Measurements from ENCODE around the gene TMEM117.

The TMEM117 gene

DNA sequence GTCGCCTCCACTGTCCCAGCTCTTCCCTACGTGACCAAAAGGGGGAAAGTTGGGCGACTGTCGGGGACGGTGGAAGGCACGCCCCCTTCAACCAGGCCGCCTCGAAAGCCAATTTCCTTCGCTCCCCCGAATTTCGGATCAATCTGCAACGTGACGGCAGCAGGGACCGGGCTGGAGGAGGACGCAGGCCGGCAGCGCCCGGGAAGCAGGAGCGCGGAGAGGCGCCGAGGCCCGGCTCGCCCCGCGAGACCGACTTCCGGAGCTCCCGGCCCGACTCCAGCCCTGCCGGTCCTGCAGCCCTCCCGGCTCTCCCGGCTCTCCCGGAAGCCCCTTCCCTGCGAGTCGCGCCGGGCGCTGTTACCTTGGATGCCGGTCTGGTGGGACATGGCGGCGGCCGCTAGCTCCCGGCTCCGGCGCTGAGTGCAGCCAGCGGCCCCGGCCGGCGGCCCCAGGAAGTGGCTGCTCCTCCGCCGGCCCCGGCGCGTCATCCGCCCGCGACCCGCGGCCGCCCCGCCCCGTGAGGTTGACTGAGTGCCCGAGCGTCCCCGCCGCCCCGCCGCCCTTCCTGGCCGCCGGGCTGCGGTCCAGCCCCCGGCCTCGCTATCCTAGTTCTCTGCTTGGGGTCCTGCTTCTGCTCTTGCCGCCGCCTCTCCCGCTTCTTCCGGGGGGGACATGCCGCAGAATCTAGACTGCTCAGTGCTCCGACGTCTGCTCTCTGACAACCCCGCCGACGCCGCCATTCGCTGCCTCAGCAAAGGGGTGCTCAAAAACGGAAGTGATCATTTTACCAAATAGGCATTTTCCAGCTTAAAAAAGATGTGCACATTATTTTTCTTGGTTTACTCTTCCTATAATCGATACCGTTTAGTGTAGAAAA, 29.8 kb upstream of the TMEM117 start, which contains the start of gene TWF1:
Gene TWF1 (minus strand): TSS at position 458 of the 877 bp plus-strand sequence. CDS start 72 bp downstream, at position 386.
- DNase-seq (ENCODE audit: low read depth) = peak; percentile 89
- H3K4me3 ChIP-seq (ENCODE audit: low read depth, low read length) = peak within 1 kb of the TSS; percentile 98
- TF ChIP-seq, protein P1, sequence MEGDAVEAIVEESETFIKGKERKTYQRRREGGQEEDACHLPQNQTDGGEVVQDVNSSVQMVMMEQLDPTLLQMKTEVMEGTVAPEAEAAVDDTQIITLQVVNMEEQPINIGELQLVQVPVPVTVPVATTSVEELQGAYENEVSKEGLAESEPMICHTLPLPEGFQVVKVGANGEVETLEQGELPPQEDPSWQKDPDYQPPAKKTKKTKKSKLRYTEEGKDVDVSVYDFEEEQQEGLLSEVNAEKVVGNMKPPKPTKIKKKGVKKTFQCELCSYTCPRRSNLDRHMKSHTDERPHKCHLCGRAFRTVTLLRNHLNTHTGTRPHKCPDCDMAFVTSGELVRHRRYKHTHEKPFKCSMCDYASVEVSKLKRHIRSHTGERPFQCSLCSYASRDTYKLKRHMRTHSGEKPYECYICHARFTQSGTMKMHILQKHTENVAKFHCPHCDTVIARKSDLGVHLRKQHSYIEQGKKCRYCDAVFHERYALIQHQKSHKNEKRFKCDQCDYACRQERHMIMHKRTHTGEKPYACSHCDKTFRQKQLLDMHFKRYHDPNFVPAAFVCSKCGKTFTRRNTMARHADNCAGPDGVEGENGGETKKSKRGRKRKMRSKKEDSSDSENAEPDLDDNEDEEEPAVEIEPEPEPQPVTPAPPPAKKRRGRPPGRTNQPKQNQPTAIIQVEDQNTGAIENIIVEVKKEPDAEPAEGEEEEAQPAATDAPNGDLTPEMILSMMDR (IDR thresholded peaks at IDR 0.05; ENCODE audit: insufficient read depth, low read depth, low read length, missing control alignments) = peak; percentile 23

DNA sequence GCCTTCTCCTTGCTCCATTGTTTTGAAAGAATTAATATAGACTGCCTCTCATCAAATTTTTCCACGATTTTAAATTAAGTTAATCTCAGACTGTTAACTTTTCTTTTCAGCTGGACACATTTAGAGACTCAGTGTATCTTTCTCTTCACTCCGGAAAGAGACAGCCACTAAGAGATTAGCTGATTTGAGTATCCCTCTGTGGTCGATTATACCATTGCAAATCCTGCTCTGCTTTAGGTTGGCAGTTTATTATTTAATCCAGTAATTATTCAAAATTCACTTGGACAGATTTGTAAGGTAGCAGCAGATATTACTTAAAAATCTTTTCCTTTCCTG, 29.2 kb upstream of the TMEM117 start:
- peak; percentile 9 for DNase-seq (ENCODE audit: low read depth)
- peak overlapping the region; percentile 98 for H3K4me3 ChIP-seq (ENCODE audit: low read depth, low read length)
- TF ChIP-seq, protein P1 (IDR thresholded peaks at IDR 0.05; ENCODE audit: insufficient read depth, low read depth, low read length, missing control alignments) = no peak

DNA sequence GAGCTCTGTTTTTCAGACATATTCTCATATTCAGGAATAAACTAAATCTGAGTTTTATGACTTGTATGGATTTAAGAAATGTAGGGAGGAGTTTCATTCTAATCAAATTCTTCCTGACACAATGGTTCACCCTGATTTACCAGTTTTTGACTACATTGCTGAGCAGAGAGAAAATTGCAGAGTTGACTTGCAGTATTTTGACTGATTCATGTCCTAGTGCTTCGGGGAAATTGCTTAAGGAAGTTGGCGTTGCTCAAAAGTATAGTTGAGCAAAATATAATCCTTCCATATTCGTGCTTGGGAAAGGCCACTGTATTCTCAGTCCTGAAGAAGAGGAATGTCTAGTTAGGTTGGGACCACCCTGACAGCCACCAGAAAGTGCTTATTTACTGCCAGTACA, 28.5 kb upstream of the TMEM117 start:
- TF ChIP-seq, protein P1 (IDR thresholded peaks at IDR 0.05; ENCODE audit: insufficient read depth, low read depth, low read length, missing control alignments) = no peak
- DNase-seq (ENCODE audit: low read depth) = no peak
- no peak overlapping the region for H3K4me3 ChIP-seq (ENCODE audit: low read depth, low read length)

DNA sequence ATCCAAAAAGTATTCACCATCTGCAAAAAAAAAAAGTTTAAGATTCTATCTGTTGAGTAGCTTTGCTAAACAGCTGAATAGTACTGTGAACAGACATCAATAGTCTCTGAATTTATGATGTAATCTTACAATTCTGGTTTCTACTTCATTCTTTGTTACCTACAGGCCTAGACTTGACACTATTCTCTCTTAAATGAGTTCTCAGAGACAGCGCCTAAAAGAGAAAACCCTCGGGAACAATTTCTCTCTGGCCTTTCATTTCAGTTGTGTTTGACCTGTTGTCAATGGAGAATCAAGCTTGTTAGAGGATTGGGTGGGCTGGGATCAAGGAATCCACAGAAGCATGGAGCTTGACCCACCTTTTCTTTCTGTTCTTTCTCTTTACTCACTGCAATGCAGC, 23.8 kb upstream of the TMEM117 start:
- TF ChIP-seq, protein P1 (IDR thresholded peaks at IDR 0.05; ENCODE audit: insufficient read depth, low read depth, low read length, missing control alignments) = no peak
- no peak overlapping the region for H3K4me3 ChIP-seq (ENCODE audit: low read depth, low read length)
- DNase-seq (ENCODE audit: low read depth) = no peak

DNA sequence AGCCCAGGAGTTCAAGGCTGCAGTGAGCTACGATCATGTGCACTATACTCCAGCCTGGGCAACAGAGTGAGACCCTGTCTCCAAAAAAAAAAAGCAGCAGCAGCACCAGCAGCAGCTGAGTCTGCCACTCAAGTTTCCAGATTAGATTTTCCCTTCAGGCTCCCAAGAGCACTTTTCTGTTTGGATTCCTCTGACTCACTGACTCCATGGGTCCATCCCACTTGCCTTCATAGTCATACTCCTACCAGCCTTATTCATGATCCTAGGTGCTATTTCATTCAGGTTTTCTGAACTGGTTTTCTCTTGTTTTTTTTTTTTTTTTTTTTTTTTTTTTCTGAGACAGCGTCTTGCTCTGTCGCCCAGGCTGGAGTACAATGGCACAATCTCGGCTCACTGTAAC, 23.0 kb upstream of the TMEM117 start:
- no peak overlapping the region for H3K4me3 ChIP-seq (ENCODE audit: low read depth, low read length)
- TF ChIP-seq, protein P1 (IDR thresholded peaks at IDR 0.05; ENCODE audit: insufficient read depth, low read depth, low read length, missing control alignments) = no peak
- DNase-seq (ENCODE audit: low read depth) = no peak

DNA sequence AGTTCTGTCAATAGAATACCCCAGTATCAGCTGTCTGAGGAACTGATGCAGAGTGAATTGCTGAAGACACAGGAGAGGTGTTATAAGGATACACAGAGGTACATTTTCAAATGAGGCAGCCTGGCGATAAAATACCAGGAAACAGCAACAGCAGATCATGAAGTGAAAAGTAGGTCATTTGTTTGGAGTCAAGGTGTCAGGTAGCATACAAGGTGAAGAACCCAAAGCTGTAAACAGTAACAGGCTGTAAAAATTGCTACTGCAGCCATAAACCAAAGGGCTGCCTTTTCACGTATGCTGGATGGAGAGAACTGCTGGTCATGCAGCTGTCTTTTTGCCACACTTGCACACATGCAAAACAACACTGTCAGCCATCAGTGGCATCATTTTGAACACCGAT, 20.5 kb upstream of the TMEM117 start:
- no peak for DNase-seq (ENCODE audit: low read depth)
- H3K4me3 ChIP-seq (ENCODE audit: low read depth, low read length) = no peak overlapping the region
- TF ChIP-seq, protein P1 (IDR thresholded peaks at IDR 0.05; ENCODE audit: insufficient read depth, low read depth, low read length, missing control alignments) = no peak

All from GM12865 (cell line).